ENCODE results near the gene MITF.

MITF gene

GRCh38 chr3:69739204-69740102 lies at the start of gene MITF:
MITF (plus strand) TSS chr3:69739464; CDS start chr3:69739598, 134 bp downstream.
- peak; percentile 41 for DNase-seq (ENCODE audit: insufficient read length, low spot score)
- no peak for FAIRE-seq

- DNase-seq (ENCODE audit: insufficient read length, low spot score) (no peak), FAIRE-seq (no peak)
Measured at GRCh38 chr3:69691860-69692259, 47.4 kb upstream of the MITF start.

- FAIRE-seq, result no peak
Measured at GRCh38 chr3:69692761-69693160, 46.5 kb upstream of the MITF start.

GRCh38 chr3:69695443-69695842 lies 43.8 kb upstream of the MITF start:
- DNase-seq (ENCODE audit: insufficient read length, low spot score) (no peak), FAIRE-seq (no peak)

More at GRCh38 chr3:69692761-69693160, 46.5 kb upstream of the MITF start:
- DNase-seq (ENCODE audit: insufficient read length, low spot score), result no peak

- no peak for DNase-seq (ENCODE audit: insufficient read length, low spot score)
- FAIRE-seq, result no peak
Measured at GRCh38 chr3:69695933-69696332, 43.3 kb upstream of the MITF start.

- DNase-seq (ENCODE audit: insufficient read length, low spot score), result no peak
- FAIRE-seq, result no peak
Measured at GRCh38 chr3:69696367-69696766, 42.9 kb upstream of the MITF start.

- FAIRE-seq (no peak), DNase-seq (ENCODE audit: insufficient read length, low spot score) (no peak)
Measured at GRCh38 chr3:69697381-69697780, 41.9 kb upstream of the MITF start.

- DNase-seq (ENCODE audit: insufficient read length, low spot score) (no peak), FAIRE-seq (no peak)
Measured at GRCh38 chr3:69698728-69699127, 40.5 kb upstream of the MITF start.

GRCh38 chr3:69699183-69699582 lies 40.1 kb upstream of the MITF start:
- no peak for FAIRE-seq
- DNase-seq (ENCODE audit: insufficient read length, low spot score), result no peak

GRCh38 chr3:69700949-69701348 lies 38.3 kb upstream of the MITF start:
- no peak for DNase-seq (ENCODE audit: insufficient read length, low spot score)
- FAIRE-seq, result no peak

GRCh38 chr3:69710153-69710977 lies 28.9 kb upstream of the MITF start:
- FAIRE-seq, result no peak
- no peak for DNase-seq (ENCODE audit: insufficient read length, low spot score)

- FAIRE-seq (no peak), DNase-seq (ENCODE audit: insufficient read length, low spot score) (no peak)
Measured at GRCh38 chr3:69712269-69712668, 27.0 kb upstream of the MITF start.

- no peak for FAIRE-seq
Measured at GRCh38 chr3:69712933-69713332, 26.3 kb upstream of the MITF start.

GRCh38 chr3:69715204-69715603 lies 24.1 kb upstream of the MITF start:
- no peak for FAIRE-seq
- no peak for DNase-seq (ENCODE audit: insufficient read length, low spot score)

More at GRCh38 chr3:69712933-69713332, 26.3 kb upstream of the MITF start:
- no peak for DNase-seq (ENCODE audit: insufficient read length, low spot score)

- DNase-seq (ENCODE audit: insufficient read length, low spot score) (no peak), FAIRE-seq (no peak)
Measured at GRCh38 chr3:69716119-69716518, 23.1 kb upstream of the MITF start.

GRCh38 chr3:69718866-69719586 lies 20.2 kb upstream of the MITF start:
- FAIRE-seq (peak; percentile 26), DNase-seq (ENCODE audit: insufficient read length, low spot score) (no peak)

- FAIRE-seq (no peak), DNase-seq (ENCODE audit: insufficient read length, low spot score) (no peak)
Measured at GRCh38 chr3:69719587-69720122, 19.6 kb upstream of the MITF start.

GRCh38 chr3:69720824-69721223 lies 18.4 kb upstream of the MITF start:
- DNase-seq (ENCODE audit: insufficient read length, low spot score) (no peak), FAIRE-seq (no peak)

GRCh38 chr3:69723389-69723788 lies 15.9 kb upstream of the MITF start:
- DNase-seq (ENCODE audit: insufficient read length, low spot score) (no peak), FAIRE-seq (no peak)

- FAIRE-seq, result no peak
- DNase-seq (ENCODE audit: insufficient read length, low spot score), result no peak
Measured at GRCh38 chr3:69724722-69725435, 14.4 kb upstream of the MITF start.
